ENCODE results near the gene KLKB1.

KLKB1 gene

GRCh38 chr4:186227221-186227620 lies at the start of gene KLKB1:
Gene KLKB1, plus strand, starts transcription at chr4:186227507. Its CDS starts 689 bp downstream, at chr4:186228196.
- no peak for TF ChIP-seq LEF1 (IDR thresholded peaks at IDR 0.05; ENCODE audit: borderline replicate concordance)
- no peak for TF ChIP-seq TARDBP (IDR thresholded peaks at IDR 0.05)
- TF ChIP-seq HDGF (IDR thresholded peaks at IDR 0.05; ENCODE audit: borderline replicate concordance): no peak
- TF ChIP-seq SP1 (IDR thresholded peaks at IDR 0.05): no peak
- no peak for TF ChIP-seq NFRKB (IDR thresholded peaks at IDR 0.05)
- no peak for TF ChIP-seq PKNOX1 (IDR thresholded peaks at IDR 0.05)
- no peak for TF ChIP-seq FOXM1 (IDR thresholded peaks at IDR 0.05; ENCODE audit: borderline replicate concordance)
- no peak for TF ChIP-seq L3MBTL2 (conservative IDR thresholded peaks at IDR 0.05)
- no peak for TF ChIP-seq SUZ12 (IDR thresholded peaks at IDR 0.05)
- ChIA-PET POLR2A (no interaction called here), CTCF (no interaction called here)
- peak; percentile 9 for DNase-seq (ENCODE audit: extremely low spot score)

GRCh38 chr4:186188107-186188506 lies 39.2 kb upstream of the KLKB1 start:
- TF ChIP-seq SUZ12 (IDR thresholded peaks at IDR 0.05) (no peak), FOXK2 (IDR thresholded peaks at IDR 0.05) (no peak), NFRKB (IDR thresholded peaks at IDR 0.05) (no peak), ARNT (IDR thresholded peaks at IDR 0.05) (no peak), PKNOX1 (IDR thresholded peaks at IDR 0.05) (no peak), SP1 (IDR thresholded peaks at IDR 0.05) (no peak), FOXA1 (IDR thresholded peaks at IDR 0.05) (no peak), CTBP1 (IDR thresholded peaks at IDR 0.05; ENCODE audit: borderline replicate concordance) (no peak), TARDBP (IDR thresholded peaks at IDR 0.05) (no peak), FOXM1 (IDR thresholded peaks at IDR 0.05; ENCODE audit: borderline replicate concordance) (no peak)
- DNase-seq (ENCODE audit: extremely low spot score): no peak
- CTCF ChIA-PET: no interaction called here
- POLR2A ChIA-PET: no interaction called here

GRCh38 chr4:186189656-186190055 lies 37.7 kb upstream of the KLKB1 start:
- TF ChIP-seq LEF1 (IDR thresholded peaks at IDR 0.05; ENCODE audit: borderline replicate concordance): no peak
- no peak for TF ChIP-seq FOXA1 (IDR thresholded peaks at IDR 0.05)
- ChIA-PET POLR2A (interaction anchor here (1.0 to 2.2 kb wide), 5 partner anchors 11 to 84 kb away, joined by 3 to 7 read pairs (median 4); no protein-coding TSS in a partner anchor), CTCF (interaction anchor here (1.2 to 1.5 kb wide), 2 partner anchors 52 to 122 kb away, joined by 3 read pairs; no protein-coding TSS in a partner anchor)
- DNase-seq (ENCODE audit: extremely low spot score): no peak

- POLR2A ChIA-PET: interaction anchor here (1.2 to 4.1 kb wide), 4 partner anchors 12 to 85 kb away, joined by 3 to 35 read pairs (median 6); no protein-coding TSS in a partner anchor
- DNase-seq (ENCODE audit: extremely low spot score): peak; percentile 34
- TF ChIP-seq TARDBP (IDR thresholded peaks at IDR 0.05) (no peak), FOXK2 (IDR thresholded peaks at IDR 0.05) (no peak), L3MBTL2 (conservative IDR thresholded peaks at IDR 0.05) (peak; percentile 38), NFRKB (IDR thresholded peaks at IDR 0.05) (no peak), PKNOX1 (IDR thresholded peaks at IDR 0.05) (no peak)
- CTCF ChIA-PET: interaction anchor here (0.8 to 1.7 kb wide), 3 partner anchors 11 to 123 kb away, joined by 3 to 7 read pairs (median 3); no protein-coding TSS in a partner anchor
These were observed 36.6 kb upstream of the KLKB1 start for GRCh38 chr4:186190581-186191199.

DNA sequence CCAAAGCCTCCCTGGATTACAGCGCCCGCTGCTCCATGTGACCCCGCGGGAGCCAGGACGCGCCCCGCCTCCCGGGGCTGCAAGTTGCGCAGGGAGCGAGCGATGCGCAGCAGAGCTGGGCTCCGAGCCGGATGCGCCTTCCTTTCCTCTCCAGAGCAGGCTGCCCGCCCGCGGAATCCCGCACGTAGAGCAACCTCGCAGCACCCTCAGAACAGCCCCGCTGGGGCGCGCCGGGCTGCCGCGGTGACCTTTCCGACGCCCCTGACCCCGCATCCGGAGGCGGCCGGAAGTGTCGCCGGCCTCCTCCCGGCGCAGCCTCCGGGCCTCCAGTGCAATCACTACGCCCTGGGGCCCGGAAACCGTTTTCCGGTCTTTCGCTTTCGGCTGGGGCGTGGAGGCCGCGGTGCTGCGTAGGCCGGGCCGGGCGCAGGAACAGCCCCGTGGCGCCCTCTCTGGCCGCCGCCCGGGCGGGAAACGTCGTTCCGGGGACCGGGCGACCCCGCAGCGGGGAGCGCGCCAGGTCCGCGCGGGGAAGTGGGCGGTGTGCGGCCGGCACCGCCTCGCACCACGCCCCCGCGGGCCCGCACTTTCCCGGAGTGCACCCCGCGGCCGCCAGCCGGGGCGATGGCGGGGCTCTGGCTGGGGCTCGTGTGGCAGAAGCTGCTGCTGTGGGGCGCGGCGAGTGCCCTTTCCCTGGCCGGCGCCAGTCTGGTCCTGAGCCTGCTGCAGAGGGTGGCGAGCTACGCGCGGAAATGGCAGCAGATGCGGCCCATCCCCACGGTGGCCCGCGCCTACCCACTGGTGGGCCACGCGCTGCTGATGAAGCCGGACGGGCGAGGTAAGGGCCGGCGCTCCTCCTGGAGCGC lies 35.9 kb upstream of the KLKB1 start, which contains the start of gene CYP4V2:
Gene CYP4V2 (plus strand): TSS at position 368 of the 866 bp plus-strand sequence. CDS start 257 bp downstream, at position 625.
- TF ChIP-seq TARDBP (IDR thresholded peaks at IDR 0.05) (no peak), FOXM1 (IDR thresholded peaks at IDR 0.05; ENCODE audit: borderline replicate concordance) (no peak), HDGF (IDR thresholded peaks at IDR 0.05; ENCODE audit: borderline replicate concordance) (no peak), L3MBTL2 (conservative IDR thresholded peaks at IDR 0.05) (no peak; the same call in 1 of the 2 replicates), BHLHE40 (IDR thresholded peaks at IDR 0.05; ENCODE audit: borderline replicate concordance) (no peak), FOXA1 (IDR thresholded peaks at IDR 0.05) (no peak), LEF1 (IDR thresholded peaks at IDR 0.05; ENCODE audit: borderline replicate concordance) (no peak), FOXK2 (IDR thresholded peaks at IDR 0.05) (no peak)

GRCh38 chr4:186192066-186192612 lies 35.2 kb upstream of the KLKB1 start:
- ChIA-PET POLR2A (interaction anchor here (0.7 to 4.1 kb wide), 5 partner anchors 11 to 124 kb away, joined by 3 to 35 read pairs (median 4); no protein-coding TSS in a partner anchor), CTCF (interaction anchor here (0.6 to 1.7 kb wide), 3 partner anchors 10 to 124 kb away, joined by 3 to 7 read pairs (median 4); no protein-coding TSS in a partner anchor)
- peak; percentile 19 for DNase-seq (ENCODE audit: extremely low spot score)
- TF ChIP-seq SUZ12 (IDR thresholded peaks at IDR 0.05) (no peak), ELF4 (IDR thresholded peaks at IDR 0.05) (no peak), L3MBTL2 (conservative IDR thresholded peaks at IDR 0.05) (no peak), ZNF384 (IDR thresholded peaks at IDR 0.05) (no peak), ARNT (IDR thresholded peaks at IDR 0.05) (no peak), FOXM1 (IDR thresholded peaks at IDR 0.05; ENCODE audit: borderline replicate concordance) (no peak), PKNOX1 (IDR thresholded peaks at IDR 0.05) (no peak), TARDBP (IDR thresholded peaks at IDR 0.05) (no peak), CTBP1 (IDR thresholded peaks at IDR 0.05; ENCODE audit: borderline replicate concordance) (no peak), BHLHE40 (IDR thresholded peaks at IDR 0.05; ENCODE audit: borderline replicate concordance) (no peak), SP1 (IDR thresholded peaks at IDR 0.05) (no peak), LEF1 (IDR thresholded peaks at IDR 0.05; ENCODE audit: borderline replicate concordance) (no peak), FOXK2 (IDR thresholded peaks at IDR 0.05) (no peak), FOXA1 (IDR thresholded peaks at IDR 0.05) (no peak), NFRKB (IDR thresholded peaks at IDR 0.05) (no peak), HDGF (IDR thresholded peaks at IDR 0.05; ENCODE audit: borderline replicate concordance) (no peak)

More for the DNA sequence above, 35.9 kb upstream of the KLKB1 start, which contains the start of gene CYP4V2:
- ChIA-PET CTCF (interaction anchor here (0.6 to 1.7 kb wide), 3 partner anchors 10 to 14 kb away, joined by 3 to 7 read pairs (median 3); no protein-coding TSS in a partner anchor), POLR2A (interaction anchor here (0.7 to 4.1 kb wide), 6 partner anchors 12 to 124 kb away, joined by 3 to 35 read pairs (median 5); no protein-coding TSS in a partner anchor)
- peak; percentile 62 for DNase-seq (ENCODE audit: extremely low spot score)
